PC-9 (cell line): Measurements from ENCODE around the gene TOX2. TPM values are rescaled to one million over a fixed set of nuclear protein-coding genes. Genes with fewer than 3 reads are reported as not detected.

ENCODE experiments used
- BruUV-seq: library from RNA; stranded (reverse); fragments of 400-500 nt; replicated peaks from 2 replicates; lab custom pipeline; 2021; lab: Mats Ljungman, UMichigan
- CTCF ChIA-PET: fragments of 300-600 bp; sonication (Branson Sonifier 250); formaldehyde crosslinking; loops from one replicate; lab custom pipeline; 2022; ENCODE audit warnings: antibody characterized with exemption; lab: Charles Lee
- POLR2A ChIA-PET: fragments of 300-600 bp; sonication (Branson Sonifier 250); formaldehyde crosslinking; loops from one replicate; lab custom pipeline; 2022; ENCODE audit warnings: antibody characterized with exemption; ENCODE audit not compliant: unreplicated experiment; lab: Charles Lee
- DNase-seq, 2 experiments: peaks; one replicate each; pipeline versions ENCODE4 v3.0.0 to v3.0.0-alpha.2; 2015 to 2022; ENCODE audit warnings: mixed read lengths in 1 of 2
- H2AFZ ChIP-seq: fragments of 200-600 bp; sonication (generic); 2 replicates; pipeline ENCODE4 v1.8.1; 2017; ENCODE audit warnings: antibody characterized with exemption
- H3F3A ChIP-seq: fragments of 200-600 bp; sonication (generic); 2 replicates; pipeline ENCODE4 v1.8.1; 2017; ENCODE audit warnings: antibody characterized with exemption, mild to moderate bottlenecking, low read depth; ENCODE audit not compliant: insufficient read depth
- H3K27ac ChIP-seq: fragments of 200-600 bp; sonication (generic); 2 replicates; pipeline ENCODE4 v1.6.1; 2016; ENCODE audit warnings: mixed run types
- H3K27me3 ChIP-seq: fragments of 200-600 bp; sonication (generic); 2 replicates; pipeline ENCODE4 v1.6.1; 2016; ENCODE audit warnings: low read depth, mixed run types; ENCODE audit not compliant: insufficient read depth
- H3K36me3 ChIP-seq: fragments of 200-600 bp; sonication (generic); 2 replicates; pipeline ENCODE4 v1.6.1; 2016; ENCODE audit warnings: low read depth, mixed run types
- H3K4me1 ChIP-seq: fragments of 200-600 bp; sonication (generic); replicated peaks from 2 replicates; pipeline ENCODE4 v1.6.1; 2016; ENCODE audit warnings: mixed run types; ENCODE audit not compliant: insufficient read depth
- H3K4me2 ChIP-seq: fragments of 200-600 bp; sonication (generic); 2 replicates; pipeline ENCODE4 v1.6.1; 2017; ENCODE audit warnings: mixed run types
- H3K4me3 ChIP-seq: fragments of 200-600 bp; sonication (generic); 2 replicates; pipeline ENCODE4 v1.6.1; 2016; ENCODE audit warnings: mixed run types
- H3K79me2 ChIP-seq: fragments of 200-600 bp; sonication (generic); 2 replicates; pipeline ENCODE4 v1.6.1; 2017; ENCODE audit warnings: low read depth, mixed run types
- H3K9me2 ChIP-seq: fragments of 200-600 bp; sonication (generic); 2 replicates; pipeline ENCODE4 v1.8.1; 2017; ENCODE audit warnings: mild to moderate bottlenecking; ENCODE audit not compliant: insufficient read depth
- H3K9me3 ChIP-seq: fragments of 200-600 bp; sonication (generic); 2 replicates; pipeline ENCODE4 v1.8.1; 2016; ENCODE audit warnings: low read depth; ENCODE audit not compliant: insufficient read depth
- H4K20me1 ChIP-seq: fragments of 200-600 bp; sonication (generic); 2 replicates; pipeline ENCODE4 v1.8.1; 2017; ENCODE audit not compliant: insufficient read depth
- EZH2 ChIP-seq: fragments of 200-600 bp; sonication (generic); IDR thresholded peaks from 2 replicates; pipeline ENCODE4 v1.8.0; 2017; ENCODE audit warnings: antibody characterized with exemption, low read depth
- intact Hi-C: fragments of 100-400 bp; cut with micrococcal nuclease; formaldehyde crosslinking; loops from one replicate; pipeline ENCODE4 v1.10.0; 2022; ENCODE audit not compliant: unreplicated experiment
- total RNA-seq: library from RNA; stranded (reverse); gene quantifications from 2 replicates; pipeline ENCODE4 v1.2.3, GENCODE V29; 2021
- TF ChIP-seq, protein P1 (sequence below): fragments of 200-600 bp; sonication (generic); conservative IDR thresholded peaks from 2 replicates; pipeline ENCODE4 v1.6.1; 2017; ENCODE audit warnings: mixed run types, antibody characterized with exemption, mild to moderate bottlenecking, moderate library complexity

Gene TOX2
- total RNA-seq, 1 experiment from 2014 or later, result 30.1 TPM

DNA sequence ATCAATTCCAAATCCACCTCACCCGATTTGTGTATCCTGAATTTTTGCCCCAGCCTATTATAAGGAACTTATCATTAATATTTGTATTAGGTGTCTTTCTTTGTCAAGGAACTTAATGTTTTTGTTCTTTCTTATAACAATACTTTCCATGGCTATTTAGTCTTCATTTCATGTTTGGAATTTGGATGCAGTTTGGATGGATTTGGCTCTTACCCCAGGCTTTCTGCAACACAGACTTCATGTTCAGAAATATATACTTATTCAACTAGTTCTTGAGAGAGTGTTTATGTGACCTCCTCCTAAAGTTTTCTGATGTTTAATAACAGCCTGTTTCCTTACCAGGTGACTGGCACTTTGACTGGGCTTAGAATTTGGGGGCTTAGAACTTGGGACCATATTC, 35.9 kb upstream of the TOX2 start:
- no peak overlapping the region for H2AFZ ChIP-seq
- POLR2A ChIA-PET, result no interaction called here
- no peaks in the 10 kb centered on the region for H3K36me3 ChIP-seq
- no peaks in the 10 kb centered on the region for H3K79me2 ChIP-seq
- H3K9me3 ChIP-seq, result no peaks in the 10 kb centered on the region
- BruUV-seq, result no TSS peak
- DNase-seq, result no peak
- H3K4me3 ChIP-seq, result no peak overlapping the region
- intact Hi-C loops, result no loop called here
- CTCF ChIA-PET, result no interaction called here
- TF ChIP-seq, protein P1, sequence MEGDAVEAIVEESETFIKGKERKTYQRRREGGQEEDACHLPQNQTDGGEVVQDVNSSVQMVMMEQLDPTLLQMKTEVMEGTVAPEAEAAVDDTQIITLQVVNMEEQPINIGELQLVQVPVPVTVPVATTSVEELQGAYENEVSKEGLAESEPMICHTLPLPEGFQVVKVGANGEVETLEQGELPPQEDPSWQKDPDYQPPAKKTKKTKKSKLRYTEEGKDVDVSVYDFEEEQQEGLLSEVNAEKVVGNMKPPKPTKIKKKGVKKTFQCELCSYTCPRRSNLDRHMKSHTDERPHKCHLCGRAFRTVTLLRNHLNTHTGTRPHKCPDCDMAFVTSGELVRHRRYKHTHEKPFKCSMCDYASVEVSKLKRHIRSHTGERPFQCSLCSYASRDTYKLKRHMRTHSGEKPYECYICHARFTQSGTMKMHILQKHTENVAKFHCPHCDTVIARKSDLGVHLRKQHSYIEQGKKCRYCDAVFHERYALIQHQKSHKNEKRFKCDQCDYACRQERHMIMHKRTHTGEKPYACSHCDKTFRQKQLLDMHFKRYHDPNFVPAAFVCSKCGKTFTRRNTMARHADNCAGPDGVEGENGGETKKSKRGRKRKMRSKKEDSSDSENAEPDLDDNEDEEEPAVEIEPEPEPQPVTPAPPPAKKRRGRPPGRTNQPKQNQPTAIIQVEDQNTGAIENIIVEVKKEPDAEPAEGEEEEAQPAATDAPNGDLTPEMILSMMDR, result no peak
- TF ChIP-seq EZH2, result no peak
- H4K20me1 ChIP-seq, result no peaks in the 10 kb centered on the region
- no peaks in the 10 kb centered on the region for H3K4me1 ChIP-seq
- no peaks in the 10 kb centered on the region for H3K27me3 ChIP-seq
- no peaks in the 10 kb centered on the region for H3F3A ChIP-seq
- H3K9me2 ChIP-seq, result no peaks in the 10 kb centered on the region
- H3K4me2 ChIP-seq, result no peak overlapping the region
- H3K27ac ChIP-seq, result no peak overlapping the region

DNA sequence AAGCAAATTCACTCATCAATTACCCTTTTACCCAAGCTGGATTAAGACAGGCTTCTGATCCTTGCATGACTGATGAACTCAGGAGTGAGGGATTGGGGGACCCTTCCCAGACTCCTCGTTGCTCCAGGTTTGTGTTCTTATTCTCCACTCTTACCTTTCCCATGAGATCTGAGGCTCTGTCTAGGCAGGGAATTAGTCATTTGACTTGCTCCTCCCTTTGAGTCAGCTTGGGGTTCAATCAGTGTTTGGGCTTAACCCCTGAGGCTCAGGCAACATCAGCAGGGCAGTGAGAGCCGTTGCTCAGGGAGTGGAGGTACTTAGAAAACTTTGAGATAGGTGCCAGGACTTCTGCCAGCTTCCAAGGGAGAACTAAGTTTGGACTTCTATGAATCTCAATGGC, 20.7 kb upstream of the TOX2 start:
- 0 out of 2 replicates have a peak, but pooled peaks cover 6% of the 10 kb centered on the region for H3F3A ChIP-seq
- no peaks in the 10 kb centered on the region for H3K27me3 ChIP-seq
- DNase-seq, result no peak
- peak overlapping the region; percentile 22 for H3K4me2 ChIP-seq
- H2AFZ ChIP-seq, result 0 out of 2 replicates have a peak overlapping the region, but pooled peaks have one; percentile 15
- H3K79me2 ChIP-seq, result no peaks in the 10 kb centered on the region
- POLR2A ChIA-PET, result no interaction called here
- H4K20me1 ChIP-seq, result no peaks in the 10 kb centered on the region
- intact Hi-C loops, result no loop called here
- H3K9me2 ChIP-seq, result no peaks in the 10 kb centered on the region
- H3K27ac ChIP-seq, result no peak overlapping the region
- BruUV-seq, result no TSS peak
- H3K4me3 ChIP-seq, result no peak overlapping the region
- H3K36me3 ChIP-seq, result no peaks in the 10 kb centered on the region
- TF ChIP-seq, protein P1, result no peak
- TF ChIP-seq EZH2, result no peak
- H3K4me1 ChIP-seq, result peaks cover 12% of the 10 kb centered on the region
- CTCF ChIA-PET, result interaction anchor here (0.7 kb wide), 1 partner anchor 9 kb away, joined by 3 read pairs; no protein-coding TSS in a partner anchor
- no peaks in the 10 kb centered on the region for H3K9me3 ChIP-seq

DNA sequence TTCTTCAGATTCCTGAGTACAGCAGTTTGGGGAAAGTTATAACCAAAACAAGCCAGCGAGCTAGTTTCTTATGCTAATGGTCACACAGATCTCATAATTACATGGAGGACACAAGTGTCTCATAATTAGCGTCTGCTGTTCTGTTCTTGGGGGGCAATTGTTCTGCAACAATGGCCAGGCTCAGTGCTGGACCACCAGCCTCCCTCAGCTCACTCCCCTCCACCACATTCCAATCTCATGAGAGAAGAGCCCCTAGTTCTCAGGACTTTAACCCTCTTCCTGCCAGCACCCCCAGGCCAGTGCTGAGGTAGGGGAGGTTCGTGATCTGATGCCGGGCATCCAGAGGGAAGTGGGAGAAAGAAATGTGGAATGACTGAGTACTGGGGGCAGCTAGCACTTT, 20.2 kb upstream of the TOX2 start:
- POLR2A ChIA-PET, result no interaction called here
- H3K9me2 ChIP-seq, result no peaks in the 10 kb centered on the region
- CTCF ChIA-PET, result no interaction called here
- no peaks in the 10 kb centered on the region for H3K79me2 ChIP-seq
- no peak overlapping the region for H3K4me3 ChIP-seq
- intact Hi-C loops, result no loop called here
- no peak for TF ChIP-seq EZH2
- TF ChIP-seq, protein P1, result no peak
- no peaks in the 10 kb centered on the region for H3K27me3 ChIP-seq
- H3K27ac ChIP-seq, result no peak overlapping the region
- 0 out of 2 replicates have a peak, but pooled peaks cover 6% of the 10 kb centered on the region for H3F3A ChIP-seq
- peaks cover 12% of the 10 kb centered on the region for H3K4me1 ChIP-seq
- H3K36me3 ChIP-seq, result no peaks in the 10 kb centered on the region
- no TSS peak for BruUV-seq
- no peaks in the 10 kb centered on the region for H4K20me1 ChIP-seq
- H3K4me2 ChIP-seq, result no peak overlapping the region
- H2AFZ ChIP-seq, result no peak overlapping the region
- H3K9me3 ChIP-seq, result no peaks in the 10 kb centered on the region
- DNase-seq, result no peak
